SKM-1 (cell line): ENCODE results near the gene SH3RF3.
"Not testable (repeated sequence)": the region's sequence is repeated elsewhere in the genome, so short reads cannot be mapped to it uniquely, and the experiment has no call there.

Source experiments
- DNase-seq: peaks from one replicate; lab custom pipeline; 2025; ENCODE audit not compliant: unreplicated experiment; lab: John Stamatoyannopoulos, UW

SH3RF3 gene

GRCh38 chr2:109117780-109118179, 11.2 kb upstream of the SH3RF3 start:
- DNase-seq, result no peak

GRCh38 chr2:109118321-109118720, 10.7 kb upstream of the SH3RF3 start:
- DNase-seq, result no peak

GRCh38 chr2:109120166-109120565, 8.8 kb upstream of the SH3RF3 start:
- DNase-seq, result no peak

GRCh38 chr2:109120686-109121085, 8.3 kb upstream of the SH3RF3 start:
- DNase-seq, result not testable (repeated sequence)

- DNase-seq, result no peak
Measured at GRCh38 chr2:109123586-109124201, 5.3 kb upstream of the SH3RF3 start.

- DNase-seq, result no peak
Measured at GRCh38 chr2:109124982-109125592, 3.9 kb upstream of the SH3RF3 start.

GRCh38 chr2:109125593-109126500, 3.2 kb upstream of the SH3RF3 start:
- DNase-seq, result peak; percentile 17

- DNase-seq, result no peak
Measured at GRCh38 chr2:109126501-109126860, 2.5 kb upstream of the SH3RF3 start.

GRCh38 chr2:109127556-109127955, 1.4 kb upstream of the SH3RF3 start:
- DNase-seq, result no peak

- peak; percentile 60 for DNase-seq
Measured at GRCh38 chr2:109128048-109128615, 873 bp upstream of the SH3RF3 start.

GRCh38 chr2:109129356-109129920, 433 bp downstream of the SH3RF3 start:
- no peak for DNase-seq

GRCh38 chr2:109129921-109130722, 1.1 kb downstream of the SH3RF3 start:
- DNase-seq, result no peak

GRCh38 chr2:109130723-109130995, 1.7 kb downstream of the SH3RF3 start:
- DNase-seq, result no peak

GRCh38 chr2:109131777-109132176, 2.8 kb downstream of the SH3RF3 start:
- DNase-seq, result no peak

GRCh38 chr2:109132626-109133025, 3.6 kb downstream of the SH3RF3 start:
- DNase-seq, result no peak

- DNase-seq, result no peak
Measured at GRCh38 chr2:109133746-109134145, 4.7 kb downstream of the SH3RF3 start.

- DNase-seq, result no peak
Measured at GRCh38 chr2:109134741-109135358, 5.8 kb downstream of the SH3RF3 start.

- no peak for DNase-seq
Measured at GRCh38 chr2:109135359-109136197, 6.6 kb downstream of the SH3RF3 start.

- DNase-seq, result no peak
Measured at GRCh38 chr2:109136542-109136941, 7.5 kb downstream of the SH3RF3 start.
